ENCODE results near the gene CBR4.
"Not testable (repeated sequence)": the region's sequence is repeated elsewhere in the genome, so short reads cannot be mapped to it uniquely, and the experiment has no call there.

The CBR4 gene

GRCh38 chr4:168993714-168994510 is 16.1 kb downstream of the CBR4 start:
- no peak for DNase-seq

GRCh38 chr4:168992952-168993482 is 17.0 kb downstream of the CBR4 start:
- DNase-seq = not testable (repeated sequence)

GRCh38 chr4:168981942-168982341 is 28.1 kb downstream of the CBR4 start:
- no peak for DNase-seq

GRCh38 chr4:168981460-168981859 is 28.6 kb downstream of the CBR4 start:
- no peak for DNase-seq

- no peak for DNase-seq
These were observed 30.7 kb downstream of the CBR4 start for GRCh38 chr4:168979338-168979737.

GRCh38 chr4:168978001-168978700 is 31.9 kb downstream of the CBR4 start:
- no peak for DNase-seq

GRCh38 chr4:168972596-168972995 is 37.5 kb downstream of the CBR4 start:
- DNase-seq = no peak

- DNase-seq = no peak
These were observed 49.3 kb downstream of the CBR4 start for GRCh38 chr4:168960716-168961115.

- DNase-seq = no peak
These were observed 54.4 kb downstream of the CBR4 start for GRCh38 chr4:168955674-168956073.

GRCh38 chr4:168952821-168953246 is 57.2 kb downstream of the CBR4 start:
- not testable (repeated sequence) for DNase-seq

GRCh38 chr4:168945291-168945690 is 64.8 kb downstream of the CBR4 start:
- DNase-seq = no peak

- no peak for DNase-seq
These were observed 67.1 kb downstream of the CBR4 start for GRCh38 chr4:168942985-168943384.
